Measurements from ENCODE around the gene DPP7.

DNA sequence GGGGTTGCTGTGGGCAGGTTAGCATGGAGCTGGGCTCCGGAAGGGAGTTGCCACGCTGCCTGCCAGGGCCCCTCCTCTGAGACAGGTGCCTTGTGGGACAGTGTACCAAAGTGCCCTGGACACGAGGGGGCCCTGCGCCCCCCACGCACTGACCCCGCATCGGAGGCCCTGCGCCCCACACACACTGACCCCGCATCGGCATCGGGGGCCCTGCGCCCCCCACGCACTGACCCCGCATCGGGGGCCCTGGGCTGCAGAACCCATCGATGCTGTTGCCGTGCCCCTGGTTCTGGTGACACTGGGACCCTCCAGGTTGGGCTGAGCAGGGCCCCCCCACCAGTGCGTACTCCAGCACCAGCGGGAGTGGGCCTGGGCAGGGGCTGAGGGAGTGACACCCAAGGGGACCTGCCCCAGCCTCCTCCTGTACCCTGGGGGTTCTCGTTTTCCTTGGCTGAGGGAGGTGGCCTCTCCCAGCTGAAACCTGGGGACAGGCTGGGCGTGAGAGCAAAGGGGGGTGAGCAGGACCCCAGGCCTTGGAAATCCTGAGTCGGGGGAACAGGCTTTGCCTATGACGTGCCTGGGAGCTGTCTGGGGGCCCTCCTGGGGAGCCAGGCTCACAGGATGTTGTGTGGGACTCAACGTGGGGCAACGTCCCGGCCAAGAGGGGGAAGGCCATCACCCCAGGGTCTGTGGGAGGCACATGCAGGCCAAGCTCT lies 51.1 kb downstream of the DPP7 start:
- TF ChIP-seq POLR2A (IDR thresholded peaks at IDR 0.05): no peak
- TF ChIP-seq, protein P1, sequence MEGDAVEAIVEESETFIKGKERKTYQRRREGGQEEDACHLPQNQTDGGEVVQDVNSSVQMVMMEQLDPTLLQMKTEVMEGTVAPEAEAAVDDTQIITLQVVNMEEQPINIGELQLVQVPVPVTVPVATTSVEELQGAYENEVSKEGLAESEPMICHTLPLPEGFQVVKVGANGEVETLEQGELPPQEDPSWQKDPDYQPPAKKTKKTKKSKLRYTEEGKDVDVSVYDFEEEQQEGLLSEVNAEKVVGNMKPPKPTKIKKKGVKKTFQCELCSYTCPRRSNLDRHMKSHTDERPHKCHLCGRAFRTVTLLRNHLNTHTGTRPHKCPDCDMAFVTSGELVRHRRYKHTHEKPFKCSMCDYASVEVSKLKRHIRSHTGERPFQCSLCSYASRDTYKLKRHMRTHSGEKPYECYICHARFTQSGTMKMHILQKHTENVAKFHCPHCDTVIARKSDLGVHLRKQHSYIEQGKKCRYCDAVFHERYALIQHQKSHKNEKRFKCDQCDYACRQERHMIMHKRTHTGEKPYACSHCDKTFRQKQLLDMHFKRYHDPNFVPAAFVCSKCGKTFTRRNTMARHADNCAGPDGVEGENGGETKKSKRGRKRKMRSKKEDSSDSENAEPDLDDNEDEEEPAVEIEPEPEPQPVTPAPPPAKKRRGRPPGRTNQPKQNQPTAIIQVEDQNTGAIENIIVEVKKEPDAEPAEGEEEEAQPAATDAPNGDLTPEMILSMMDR (IDR thresholded peaks at IDR 0.05): no peak

Data from lower leg skin (tissue), 3 donors.